ENCODE results near the gene SEC16A. TPM values are rescaled to one million over a fixed set of nuclear protein-coding genes. Genes with fewer than 3 reads are reported as not detected.
A peak's percentile ranks its signal among the peaks of the same experiment; 100 is the strongest.

Gene SEC16A
- total RNA-seq, 1 donor from 2014 or later = 23.4 TPM

GRCh38 chr9:136488247-136489214 is 5.7 kb upstream of the SEC16A start:
- no peaks in the 10 kb centered on the region for H3K27me3 ChIP-seq (ENCODE audit: low read depth)
- TF ChIP-seq, protein P1, sequence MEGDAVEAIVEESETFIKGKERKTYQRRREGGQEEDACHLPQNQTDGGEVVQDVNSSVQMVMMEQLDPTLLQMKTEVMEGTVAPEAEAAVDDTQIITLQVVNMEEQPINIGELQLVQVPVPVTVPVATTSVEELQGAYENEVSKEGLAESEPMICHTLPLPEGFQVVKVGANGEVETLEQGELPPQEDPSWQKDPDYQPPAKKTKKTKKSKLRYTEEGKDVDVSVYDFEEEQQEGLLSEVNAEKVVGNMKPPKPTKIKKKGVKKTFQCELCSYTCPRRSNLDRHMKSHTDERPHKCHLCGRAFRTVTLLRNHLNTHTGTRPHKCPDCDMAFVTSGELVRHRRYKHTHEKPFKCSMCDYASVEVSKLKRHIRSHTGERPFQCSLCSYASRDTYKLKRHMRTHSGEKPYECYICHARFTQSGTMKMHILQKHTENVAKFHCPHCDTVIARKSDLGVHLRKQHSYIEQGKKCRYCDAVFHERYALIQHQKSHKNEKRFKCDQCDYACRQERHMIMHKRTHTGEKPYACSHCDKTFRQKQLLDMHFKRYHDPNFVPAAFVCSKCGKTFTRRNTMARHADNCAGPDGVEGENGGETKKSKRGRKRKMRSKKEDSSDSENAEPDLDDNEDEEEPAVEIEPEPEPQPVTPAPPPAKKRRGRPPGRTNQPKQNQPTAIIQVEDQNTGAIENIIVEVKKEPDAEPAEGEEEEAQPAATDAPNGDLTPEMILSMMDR (IDR thresholded peaks at IDR 0.05; ENCODE audit: borderline replicate concordance) = peak; percentile 98
- peak; percentile 67 for DNase-seq
- intact Hi-C loops (cut with micrococcal nuclease) = loop anchor here (5.0 kb wide), 1 partner anchor 144 kb away; no protein-coding TSS in a partner anchor
- H3K4me1 ChIP-seq = peaks cover 45% of the 10 kb centered on the region
- H3K9me3 ChIP-seq (replicated peaks) = no peaks in the 10 kb centered on the region
- H3K27ac ChIP-seq (replicated peaks) = no peak overlapping the region
- no peaks in the 10 kb centered on the region for H3K36me3 ChIP-seq
- no peak overlapping the region for H3K4me3 ChIP-seq

DNA sequence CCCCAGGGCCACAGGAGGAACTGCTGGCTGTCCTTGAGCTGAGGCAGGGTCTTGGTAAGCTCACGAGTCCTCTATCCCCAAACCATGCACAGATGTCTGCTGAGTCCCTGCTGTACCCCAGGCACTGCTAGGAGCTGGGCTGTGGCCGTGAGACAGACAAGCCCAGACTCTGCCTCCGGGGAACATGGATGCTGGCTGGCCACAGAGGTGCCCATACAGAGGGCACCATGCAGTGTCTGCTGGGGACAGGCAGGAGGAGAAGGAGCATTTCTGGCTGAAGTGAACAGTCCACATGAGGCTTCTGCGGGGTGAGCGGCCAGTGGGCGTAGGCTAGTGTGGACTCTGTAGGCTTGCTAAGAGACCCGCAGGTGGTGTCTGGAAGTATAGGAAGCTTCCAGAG is 4.8 kb upstream of the SEC16A start:
- TF ChIP-seq, protein P1 (IDR thresholded peaks at IDR 0.05; ENCODE audit: borderline replicate concordance) = no peak
- no peaks in the 10 kb centered on the region for H3K36me3 ChIP-seq
- no peak for DNase-seq
- no peaks in the 10 kb centered on the region for H3K9me3 ChIP-seq (replicated peaks)
- H3K27ac ChIP-seq (replicated peaks) = no peak overlapping the region
- intact Hi-C loops (cut with micrococcal nuclease) = loop anchor here (5.0 kb wide), 1 partner anchor 145 kb away; no protein-coding TSS in a partner anchor
- no peak overlapping the region for H3K4me3 ChIP-seq
- H3K27me3 ChIP-seq (ENCODE audit: low read depth) = no peaks in the 10 kb centered on the region
- H3K4me1 ChIP-seq = peaks cover 40% of the 10 kb centered on the region

- no peaks in the 10 kb centered on the region for H3K27me3 ChIP-seq (ENCODE audit: low read depth)
- no peak overlapping the region for H3K27ac ChIP-seq (replicated peaks)
- no peaks in the 10 kb centered on the region for H3K9me3 ChIP-seq (replicated peaks)
- intact Hi-C loops (cut with micrococcal nuclease) = loop anchor here (5.0 kb wide), 1 partner anchor 145 kb away; no protein-coding TSS in a partner anchor
- DNase-seq = no peak
- no peaks in the 10 kb centered on the region for H3K36me3 ChIP-seq
- H3K4me3 ChIP-seq = no peak overlapping the region
- TF ChIP-seq, protein P1 (IDR thresholded peaks at IDR 0.05; ENCODE audit: borderline replicate concordance) = no peak
- peaks cover 45% of the 10 kb centered on the region for H3K4me1 ChIP-seq
Observed at GRCh38 chr9:136486823-136487620, 4.2 kb upstream of the SEC16A start.

DNA sequence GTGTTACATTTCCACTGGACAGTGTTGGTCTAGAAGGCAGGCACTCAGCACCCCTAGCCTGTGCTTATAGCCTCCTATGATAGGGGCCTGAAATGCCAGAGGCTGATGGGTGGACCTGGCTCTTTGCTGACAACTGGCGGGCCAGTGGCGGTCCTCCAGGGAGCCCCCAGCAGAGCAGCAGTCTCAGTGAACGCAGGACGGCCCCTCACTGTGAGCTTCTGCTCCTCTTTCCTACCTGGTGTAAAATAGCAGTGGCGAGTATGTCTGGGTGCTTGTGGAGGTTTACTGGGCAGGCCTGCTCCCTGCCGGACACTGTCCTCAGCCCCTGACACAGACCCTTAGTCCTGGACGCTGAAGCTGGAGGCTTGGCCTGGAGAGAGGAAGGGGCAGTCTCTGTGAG is 3.3 kb upstream of the SEC16A start:
- peaks cover 54% of the 10 kb centered on the region for H3K4me1 ChIP-seq
- no peak overlapping the region for H3K27ac ChIP-seq (replicated peaks)
- no peak for DNase-seq
- intact Hi-C loops (cut with micrococcal nuclease) = loop anchor here (5.0 kb wide), 1 partner anchor 146 kb away; no protein-coding TSS in a partner anchor
- H3K27me3 ChIP-seq (ENCODE audit: low read depth) = no peaks in the 10 kb centered on the region
- no peak overlapping the region for H3K4me3 ChIP-seq
- no peaks in the 10 kb centered on the region for H3K36me3 ChIP-seq
- no peaks in the 10 kb centered on the region for H3K9me3 ChIP-seq (replicated peaks)
- TF ChIP-seq, protein P1 (IDR thresholded peaks at IDR 0.05; ENCODE audit: borderline replicate concordance) = no peak

Measured in left ventricle myocardium inferior (tissue), 1 donor.